H1 (cell line): ENCODE measurements around the gene MPZL3. TPM values are rescaled to one million over a fixed set of nuclear protein-coding genes. Genes with fewer than 3 reads are reported as not detected.

Experiments used
- BACH1 ChIP-seq: IDR thresholded peaks from 2 replicates; pipeline ENCODE4 v1.6.1; 2012; ENCODE audit warnings: low read length, improper control_type of control experiment
- GABPA ChIP-seq: IDR thresholded peaks from 2 replicates; pipeline ENCODE4 v1.6.1; 2011; ENCODE audit warnings: mild to moderate bottlenecking, low read length, moderate library complexity, borderline replicate concordance; ENCODE audit not compliant: insufficient read depth
- JUND ChIP-seq: IDR thresholded peaks from 2 replicates; pipeline ENCODE4 v1.6.1; 2011; ENCODE audit warnings: mild to moderate bottlenecking, improper control_type of control experiment, low read length
- MAX ChIP-seq: IDR thresholded peaks from 2 replicates; pipeline ENCODE4 v1.6.1; 2012; ENCODE audit warnings: inconsistent platforms
- NANOG ChIP-seq: IDR thresholded peaks from 2 replicates; pipeline ENCODE4 v1.6.1; 2011; ENCODE audit warnings: low read length, low read depth, mild to moderate bottlenecking, inconsistent platforms; ENCODE audit not compliant: insufficient read depth, poor library complexity, severe bottlenecking
- SIN3A ChIP-seq, 2 experiments: IDR thresholded peaks in 1 of 2; conservative IDR thresholded peaks in 1 of 2; 2 replicates each; pipeline ENCODE4 v1.6.1; 2011 to 2012; ENCODE audit warnings: low read length in 2 of 2, improper control_type of control experiment in 1 of 2, low read depth in 1 of 2, mild to moderate bottlenecking in 1 of 2
- SUZ12 ChIP-seq: fragments of 200-600 bp; sonication (generic); IDR thresholded peaks from 2 replicates; pipeline ENCODE4 v1.6.1; 2012; ENCODE audit warnings: mild to moderate bottlenecking, inconsistent platforms, low read length, moderate library complexity, mixed read lengths
- TCF12 ChIP-seq: IDR thresholded peaks from 2 replicates; pipeline ENCODE4 v1.6.1; 2011; ENCODE audit warnings: low read depth, mild to moderate bottlenecking, low read length
- polyA plus RNA-seq, 7 experiments: library from polyadenylated mRNA; depleted of rRNA in 3 of 7; stranded (reverse) in 5 of 7; unstranded in 2 of 7; fragments of >200 nt in 5 of 7; fragments of 200-250 nt in 2 of 7; gene quantifications; 1 replicate in 5 of 7; 2 replicates in 1 of 7; 4 replicates in 1 of 7; pipeline versions ENCODE4 v1.2.1 to v1.2.3, GENCODE V29; 2011 to 2013; ENCODE audit warnings: missing spikeins in 2 of 7, mixed read lengths in 2 of 7
- total RNA-seq: library from RNA; stranded (reverse); fragmentation: NEBNext Ultra II Directional; extraction: Animal tissue kit (Norgen Biotek cat#: 25700); gene quantifications from 2 replicates; pipeline ENCODE4 v1.2.1, GENCODE V29; 2021

MPZL3 gene
- total and polyA plus RNA-seq, 2 of the 8 experiments (the other 6 are each of a cell fraction or from before 2014, with no cell fraction given) = 1.1 to 3.9 TPM

- TF ChIP-seq BACH1 = no peak
- no peak for TF ChIP-seq JUND
- no peak for TF ChIP-seq NANOG
- TF ChIP-seq SIN3A (conservative IDR thresholded peaks at IDR 0.05 in 1 of 2, IDR thresholded peaks at IDR 0.05 in 1 of 2; ENCODE audit: low read depth in 1 of 2, low read length in 2 of 2) = no peak
- no peak for TF ChIP-seq TCF12
- TF ChIP-seq GABPA = no peak
- no peak for TF ChIP-seq SUZ12
- no peak for TF ChIP-seq MAX
These were observed 35.3 kb downstream of the MPZL3 start (continued) for GRCh38 chr11:118216621-118217481.
